ENCODE data around the gene QSOX2.

Gene QSOX2

GRCh38 chr9:136283291-136284235 lies 38.0 kb upstream of the QSOX2 start:
- intact Hi-C loops (cut with DNase I; ENCODE audit: low total_unique reads) = loop anchor here (10.0 kb wide), 1 partner anchor 139 kb away; no protein-coding TSS in a partner anchor
- peak overlapping the region; percentile 34 to 71 for H3K27ac ChIP-seq

GRCh38 chr9:136282272-136282861 lies 36.8 kb upstream of the QSOX2 start:
- Histone ChIP-seq H3K27me3 (peaks cover 0 to 75% of the 10 kb centered on the region in 2 donors), H3K9me3 (peaks cover 0 to 10% (median 0%) of the 10 kb centered on the region in 3 donors), H3K4me3 (no peak overlapping the region), H3K4me1 (peaks cover 0 to 12% (median 8%) of the 10 kb centered on the region in 4 donors), H3K36me3 (no peaks in the 10 kb centered on the region), H3K27ac (no peak overlapping the region)
- DNase-seq = no peak
- TF ChIP-seq, protein P1, sequence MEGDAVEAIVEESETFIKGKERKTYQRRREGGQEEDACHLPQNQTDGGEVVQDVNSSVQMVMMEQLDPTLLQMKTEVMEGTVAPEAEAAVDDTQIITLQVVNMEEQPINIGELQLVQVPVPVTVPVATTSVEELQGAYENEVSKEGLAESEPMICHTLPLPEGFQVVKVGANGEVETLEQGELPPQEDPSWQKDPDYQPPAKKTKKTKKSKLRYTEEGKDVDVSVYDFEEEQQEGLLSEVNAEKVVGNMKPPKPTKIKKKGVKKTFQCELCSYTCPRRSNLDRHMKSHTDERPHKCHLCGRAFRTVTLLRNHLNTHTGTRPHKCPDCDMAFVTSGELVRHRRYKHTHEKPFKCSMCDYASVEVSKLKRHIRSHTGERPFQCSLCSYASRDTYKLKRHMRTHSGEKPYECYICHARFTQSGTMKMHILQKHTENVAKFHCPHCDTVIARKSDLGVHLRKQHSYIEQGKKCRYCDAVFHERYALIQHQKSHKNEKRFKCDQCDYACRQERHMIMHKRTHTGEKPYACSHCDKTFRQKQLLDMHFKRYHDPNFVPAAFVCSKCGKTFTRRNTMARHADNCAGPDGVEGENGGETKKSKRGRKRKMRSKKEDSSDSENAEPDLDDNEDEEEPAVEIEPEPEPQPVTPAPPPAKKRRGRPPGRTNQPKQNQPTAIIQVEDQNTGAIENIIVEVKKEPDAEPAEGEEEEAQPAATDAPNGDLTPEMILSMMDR (IDR thresholded peaks at IDR 0.05) = no peak
- intact Hi-C loops (cut with DNase I; ENCODE audit: low total_unique reads) = loop anchor here (10.0 kb wide), 1 partner anchor 138 kb away; no protein-coding TSS in a partner anchor

More at GRCh38 chr9:136283291-136284235, 38.0 kb upstream of the QSOX2 start:
- peak; percentile 74 to 87 for DNase-seq
- Histone ChIP-seq H3K9me3 (peaks cover 0 to 10% (median 0%) of the 10 kb centered on the region in 3 donors), H3K36me3 (no peaks in the 10 kb centered on the region), H3K4me1 (peaks cover 0 to 12% (median 8%) of the 10 kb centered on the region in 4 donors), H3K27me3 (peaks cover 0 to 75% of the 10 kb centered on the region in 2 donors), H3K4me3 (peak overlapping the region; percentile 47 to 54)
- TF ChIP-seq, protein P1 (IDR thresholded peaks at IDR 0.05) = peak; percentile 83 to 86

DNA sequence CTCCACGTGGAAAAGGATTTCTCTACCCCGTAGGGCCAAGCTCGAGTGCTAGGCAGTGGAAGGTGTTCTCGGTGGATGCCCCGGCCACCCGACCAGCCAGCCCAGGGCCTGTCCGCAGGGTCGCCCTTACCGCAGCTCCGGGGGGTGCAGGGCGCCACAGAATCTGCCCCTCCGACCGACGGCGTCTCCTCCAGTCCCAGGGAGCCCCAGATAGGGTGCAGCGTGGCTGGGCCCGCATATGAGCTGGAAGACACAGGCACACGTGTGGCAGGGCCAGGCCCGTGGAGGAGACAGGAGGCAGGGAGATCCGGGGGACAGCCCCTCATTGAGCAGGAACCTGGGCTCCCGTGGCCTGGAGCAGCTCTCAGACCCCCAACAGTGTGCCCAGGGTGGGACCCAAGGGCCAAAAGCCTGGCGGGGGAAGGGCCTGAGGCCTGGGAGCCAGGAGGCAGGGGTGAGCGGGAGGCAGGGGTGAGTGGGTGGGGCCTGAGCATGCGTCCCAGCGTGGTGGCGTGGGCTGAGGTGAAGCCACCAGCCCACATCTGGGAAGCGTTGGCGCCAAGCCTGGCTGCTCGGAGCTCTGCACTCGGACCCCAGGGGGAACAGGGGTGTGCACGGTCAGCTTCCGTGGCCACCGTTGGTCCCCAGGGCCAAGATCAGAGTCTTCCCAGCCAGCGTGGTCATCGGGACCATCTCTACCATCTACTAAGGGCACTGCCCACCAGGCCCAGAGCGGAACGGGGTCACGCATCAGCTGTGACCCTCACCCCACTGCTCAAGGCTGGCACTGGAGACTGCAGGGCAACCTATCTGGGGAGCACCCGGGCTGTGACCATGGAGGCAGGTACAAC lies 36.0 kb upstream of the QSOX2 start:
- no peak overlapping the region for H3K4me3 ChIP-seq
- DNase-seq = no peak
- TF ChIP-seq, protein P1 (IDR thresholded peaks at IDR 0.05) = no peak
- H3K36me3 ChIP-seq = no peaks in the 10 kb centered on the region
- peaks cover 0 to 75% of the 10 kb centered on the region in 2 donors for H3K27me3 ChIP-seq
- no peak overlapping the region for H3K27ac ChIP-seq
- peaks cover 0 to 12% (median 8%) of the 10 kb centered on the region in 4 donors for H3K4me1 ChIP-seq
- intact Hi-C loops (cut with DNase I; ENCODE audit: low total_unique reads) = loop anchor here (10.0 kb wide), 1 partner anchor 137 kb away; no protein-coding TSS in a partner anchor
- H3K9me3 ChIP-seq = peaks cover 0 to 10% (median 0%) of the 10 kb centered on the region in 3 donors

DNA sequence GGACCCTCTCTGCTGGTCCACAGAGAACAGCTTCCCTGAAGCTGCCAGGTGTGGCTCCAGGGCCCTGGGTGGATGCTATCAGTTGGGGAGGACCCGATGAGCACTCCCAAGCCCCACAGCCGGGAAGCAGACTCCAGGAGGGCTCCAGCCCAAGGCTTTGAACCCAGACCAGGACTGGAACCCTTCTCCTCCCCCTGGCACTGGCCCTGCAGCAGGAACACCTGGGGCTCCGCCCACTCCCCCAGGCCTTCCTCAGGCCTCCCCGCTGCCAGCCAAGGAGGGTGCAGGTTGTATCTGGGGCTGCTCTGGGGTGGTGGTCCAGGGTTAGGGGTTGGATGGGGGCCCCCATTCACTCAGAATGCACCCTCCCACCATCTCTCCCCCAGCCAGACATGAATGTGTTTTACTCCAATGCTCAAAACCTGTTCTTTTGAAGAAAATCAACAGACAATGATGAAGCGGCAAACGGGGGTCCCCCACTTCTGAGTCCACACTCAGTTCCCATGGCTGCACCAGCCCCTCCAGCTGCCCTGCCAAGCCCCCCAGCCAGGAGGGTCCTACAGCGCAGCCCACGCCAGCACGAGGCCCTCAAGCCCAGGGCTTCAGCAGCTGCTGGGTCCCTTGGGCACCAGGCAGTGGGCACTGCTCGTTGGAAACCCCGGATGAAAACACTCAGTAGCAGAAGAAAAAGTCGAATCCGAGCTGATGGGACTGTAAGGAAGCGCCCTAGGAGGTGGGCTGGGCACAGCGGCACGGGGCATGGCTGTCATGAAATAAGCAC lies 35.1 kb upstream of the QSOX2 start:
- no peak for DNase-seq
- TF ChIP-seq, protein P1 (IDR thresholded peaks at IDR 0.05) = no peak
- H3K4me3 ChIP-seq = no peak overlapping the region
- H3K4me1 ChIP-seq = peaks cover 0 to 12% (median 8%) of the 10 kb centered on the region in 4 donors
- no peaks in the 10 kb centered on the region for H3K36me3 ChIP-seq
- peaks cover 0 to 75% of the 10 kb centered on the region in 2 donors for H3K27me3 ChIP-seq
- H3K27ac ChIP-seq = no peak overlapping the region
- H3K9me3 ChIP-seq = peaks cover 0 to 10% (median 0%) of the 10 kb centered on the region in 3 donors
- intact Hi-C loops (cut with DNase I; ENCODE audit: low total_unique reads) = loop anchor here (10.0 kb wide), 1 partner anchor 136 kb away; no protein-coding TSS in a partner anchor

Data from tibial artery (tissue), 4 donors.